ENCODE results near the gene TMUB2.

Gene TMUB2

DNA sequence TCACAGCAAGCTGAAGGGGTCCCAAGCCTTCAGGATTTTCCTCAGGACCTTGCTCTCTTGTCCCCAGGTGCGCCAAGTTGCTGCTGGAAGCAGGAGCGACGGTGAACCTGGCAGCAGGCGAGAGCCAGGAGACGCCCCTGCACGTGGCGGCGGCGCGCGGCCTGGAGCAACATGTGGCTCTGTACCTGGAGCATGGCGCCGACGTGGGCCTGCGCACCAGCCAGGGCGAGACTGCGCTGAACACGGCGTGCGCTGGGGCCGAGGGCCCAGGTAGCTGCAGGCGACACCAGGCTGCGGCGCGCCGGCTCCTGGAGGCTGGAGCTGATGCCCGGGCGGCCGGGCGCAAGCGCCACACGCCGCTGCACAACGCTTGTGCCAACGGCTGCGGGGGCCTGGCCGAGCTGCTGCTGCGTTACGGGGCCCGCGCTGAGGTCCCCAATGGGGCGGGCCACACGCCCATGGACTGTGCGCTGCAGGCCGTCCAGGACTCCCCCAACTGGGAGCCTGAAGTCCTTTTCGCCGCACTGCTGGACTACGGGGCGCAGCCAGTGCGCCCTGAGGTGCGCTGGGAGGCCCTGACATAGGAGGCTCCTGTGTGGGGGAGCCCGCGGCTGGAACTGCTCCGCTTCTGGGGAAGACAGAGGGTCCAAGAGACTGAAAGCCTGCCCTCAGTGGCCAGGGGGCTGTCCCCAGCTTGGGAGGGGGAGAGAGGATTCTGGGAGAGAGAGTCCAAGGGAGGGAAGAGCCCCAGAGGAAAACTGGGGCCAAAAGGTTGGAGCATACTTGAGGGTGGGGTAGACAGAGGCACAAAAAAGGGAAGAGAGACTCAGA is 9.9 kb upstream of the TMUB2 start:
- DNase-seq (ENCODE audit: low read depth in 2 of 2), result no peak

DNA sequence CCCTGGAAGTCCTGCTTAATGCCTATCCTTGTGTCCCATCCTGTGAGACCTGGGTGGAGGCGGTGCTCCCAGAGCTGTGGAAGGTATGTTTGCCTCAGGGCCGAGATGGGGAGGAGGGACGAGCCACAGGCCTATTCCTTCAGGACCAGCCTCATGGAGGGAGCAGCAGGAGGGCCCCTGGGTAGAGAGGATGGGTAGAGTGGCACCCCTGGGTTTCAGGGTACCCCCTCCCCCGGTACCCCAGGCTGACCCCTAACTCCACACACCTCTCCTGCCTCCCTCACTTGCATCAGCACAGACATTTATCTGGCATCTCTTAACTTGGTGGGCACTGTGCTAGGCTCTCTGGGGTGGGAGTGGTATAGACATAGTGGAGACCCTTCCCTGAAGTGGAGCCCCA is 9.1 kb upstream of the TMUB2 start:
- no peak for DNase-seq (ENCODE audit: low read depth in 2 of 2)

DNA sequence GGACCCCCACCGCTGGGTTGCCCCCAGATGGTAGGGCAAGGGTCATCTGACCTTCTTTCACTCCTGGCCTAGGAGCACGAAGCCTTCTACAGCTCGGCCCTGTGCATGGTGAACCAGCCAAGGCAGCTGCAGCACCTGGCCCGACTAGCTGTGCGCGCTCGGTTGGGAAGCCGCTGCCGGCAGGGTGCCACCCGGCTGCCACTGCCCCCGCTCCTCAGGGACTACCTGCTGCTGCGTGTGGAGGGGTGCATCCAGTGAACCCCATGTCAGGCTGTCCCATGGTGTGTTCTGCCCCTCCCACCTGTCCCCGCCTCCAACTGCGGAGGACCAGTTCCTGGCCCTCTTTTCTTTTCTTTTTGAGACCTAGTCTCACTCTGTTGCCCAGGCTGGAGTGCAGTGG is 8.6 kb upstream of the TMUB2 start:
- DNase-seq (ENCODE audit: low read depth in 2 of 2), result no peak

DNA sequence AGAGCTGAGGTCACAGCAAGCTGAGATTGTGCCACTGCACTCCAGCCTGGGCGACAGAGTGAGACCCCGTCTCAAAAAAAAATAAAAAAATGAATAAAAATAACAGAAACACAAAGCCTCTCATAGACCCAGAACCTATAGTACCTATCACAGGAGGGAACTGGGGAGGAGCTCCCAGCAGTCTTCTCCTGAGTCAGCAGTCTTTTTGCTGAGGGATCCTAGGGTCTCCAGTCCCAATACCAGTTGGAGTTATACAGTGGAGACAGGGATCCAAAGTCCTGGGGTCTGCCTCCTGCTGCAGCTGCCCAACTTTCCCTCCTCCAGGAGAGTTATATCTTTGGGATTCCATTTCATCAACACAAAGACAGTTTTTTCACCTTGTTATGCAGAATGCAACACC is 3.7 kb upstream of the TMUB2 start:
- no peak for DNase-seq (ENCODE audit: low read depth in 2 of 2)

DNA sequence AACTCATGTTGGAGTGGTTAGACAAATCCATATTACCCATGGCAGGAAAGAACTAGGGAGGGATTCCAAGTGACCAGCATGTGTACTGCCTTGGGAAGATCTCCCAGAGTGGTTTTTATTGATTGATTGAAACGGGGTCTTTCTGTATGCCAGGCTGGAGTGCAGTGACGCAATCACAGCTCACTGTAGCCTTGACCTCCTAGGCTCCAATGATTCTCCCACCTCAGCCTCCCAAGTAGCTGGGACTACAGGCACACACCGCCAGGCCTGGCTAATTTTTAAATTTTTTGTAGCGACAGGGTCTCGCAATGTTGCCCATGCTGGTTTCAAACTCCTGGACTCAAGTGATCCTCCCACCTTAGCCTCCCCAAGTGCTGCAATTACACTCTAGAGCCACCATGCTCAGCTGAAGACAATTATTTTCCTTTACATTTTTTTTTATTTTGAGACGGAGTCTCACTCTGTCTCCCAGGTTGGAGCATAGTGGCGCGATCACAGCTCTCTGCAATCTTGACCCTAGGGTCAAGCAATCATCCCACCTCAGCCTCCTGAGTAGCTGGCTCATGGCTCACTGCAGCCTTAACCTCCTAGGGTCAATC is 2.5 kb upstream of the TMUB2 start:
- DNase-seq (ENCODE audit: low read depth in 2 of 2), result no peak

DNA sequence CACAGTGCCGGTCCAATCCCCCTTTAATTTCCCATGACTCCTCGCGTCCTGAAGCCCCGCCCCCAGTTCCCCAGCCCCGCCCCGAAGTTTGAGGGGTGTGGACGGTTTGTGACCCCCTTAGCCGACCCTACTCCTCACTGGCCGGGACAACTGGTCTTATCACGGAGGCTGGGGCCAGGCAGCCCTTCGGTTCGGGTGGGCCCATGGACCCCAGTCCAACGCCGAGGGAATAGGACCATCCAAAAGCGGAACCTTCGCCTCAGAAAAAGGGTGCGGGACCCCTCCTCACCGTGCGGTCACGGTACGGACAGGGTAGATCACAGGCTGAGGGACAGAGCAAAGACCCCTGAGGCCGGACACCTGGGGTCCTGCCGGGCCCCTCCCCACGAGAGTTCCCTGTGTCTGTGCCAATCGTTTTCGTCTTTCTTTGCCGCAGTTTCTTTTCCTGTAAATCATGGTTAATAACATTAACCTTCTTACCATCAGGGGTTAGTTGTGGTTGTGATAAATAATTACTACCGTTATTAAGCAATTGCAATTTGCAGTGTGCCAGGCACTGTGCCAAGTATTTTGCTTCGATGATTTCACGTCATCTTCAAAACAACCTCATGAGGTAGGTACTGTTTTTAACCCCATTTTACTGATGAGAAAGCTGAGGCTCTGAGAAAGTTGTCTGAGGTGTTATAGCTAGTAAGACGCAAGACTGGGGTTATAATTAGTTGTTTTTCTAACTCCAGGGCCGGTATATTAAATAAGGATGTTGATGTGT is 543 bp downstream of the TMUB2 start:
- DNase-seq (ENCODE audit: low read depth in 2 of 2), result no peak

DNA sequence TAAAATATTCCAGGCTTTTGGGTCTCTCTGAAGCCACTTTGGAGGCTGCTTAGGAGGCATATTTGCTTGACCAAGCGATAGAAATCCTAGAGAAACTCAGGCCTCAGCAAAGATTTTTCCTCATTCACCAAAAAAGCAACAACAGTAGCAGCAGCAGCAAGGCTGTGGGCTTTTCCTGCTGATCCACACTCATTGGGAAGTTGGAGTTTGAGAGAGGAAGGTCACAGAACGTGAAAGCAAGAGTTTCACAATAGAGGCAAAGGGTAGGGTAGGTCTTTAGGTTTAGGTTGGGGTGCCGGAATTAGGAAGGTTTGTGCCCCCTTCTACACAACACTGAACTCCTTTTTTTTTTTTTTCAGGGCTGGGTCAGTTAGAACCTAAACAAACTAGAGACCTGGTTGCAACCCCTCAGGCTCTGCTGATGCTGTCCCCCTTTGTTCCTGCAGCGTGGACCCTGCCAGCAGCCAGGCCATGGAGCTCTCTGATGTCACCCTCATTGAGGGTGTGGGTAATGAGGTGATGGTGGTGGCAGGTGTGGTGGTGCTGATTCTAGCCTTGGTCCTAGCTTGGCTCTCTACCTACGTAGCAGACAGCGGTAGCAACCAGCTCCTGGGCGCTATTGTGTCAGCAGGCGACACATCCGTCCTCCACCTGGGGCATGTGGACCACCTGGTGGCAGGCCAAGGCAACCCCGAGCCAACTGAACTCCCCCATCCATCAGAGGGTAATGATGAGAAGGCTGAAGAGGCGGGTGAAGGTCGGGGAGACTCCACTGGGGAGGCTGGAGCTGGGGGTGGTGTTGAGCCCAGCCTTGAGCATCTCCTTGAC is 2.0 kb downstream of the TMUB2 start:
- DNase-seq (ENCODE audit: low read depth in 2 of 2), result no peak

DNA sequence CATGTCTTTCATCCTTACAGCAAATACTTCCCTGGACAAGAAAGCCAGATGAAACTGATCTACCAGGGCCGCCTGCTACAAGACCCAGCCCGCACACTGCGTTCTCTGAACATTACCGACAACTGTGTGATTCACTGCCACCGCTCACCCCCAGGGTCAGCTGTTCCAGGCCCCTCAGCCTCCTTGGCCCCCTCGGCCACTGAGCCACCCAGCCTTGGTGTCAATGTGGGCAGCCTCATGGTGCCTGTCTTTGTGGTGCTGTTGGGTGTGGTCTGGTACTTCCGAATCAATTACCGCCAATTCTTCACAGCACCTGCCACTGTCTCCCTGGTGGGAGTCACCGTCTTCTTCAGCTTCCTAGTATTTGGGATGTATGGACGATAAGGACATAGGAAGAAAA is 3.7 kb downstream of the TMUB2 start:
- no peak for DNase-seq (ENCODE audit: low read depth in 2 of 2)

DNA sequence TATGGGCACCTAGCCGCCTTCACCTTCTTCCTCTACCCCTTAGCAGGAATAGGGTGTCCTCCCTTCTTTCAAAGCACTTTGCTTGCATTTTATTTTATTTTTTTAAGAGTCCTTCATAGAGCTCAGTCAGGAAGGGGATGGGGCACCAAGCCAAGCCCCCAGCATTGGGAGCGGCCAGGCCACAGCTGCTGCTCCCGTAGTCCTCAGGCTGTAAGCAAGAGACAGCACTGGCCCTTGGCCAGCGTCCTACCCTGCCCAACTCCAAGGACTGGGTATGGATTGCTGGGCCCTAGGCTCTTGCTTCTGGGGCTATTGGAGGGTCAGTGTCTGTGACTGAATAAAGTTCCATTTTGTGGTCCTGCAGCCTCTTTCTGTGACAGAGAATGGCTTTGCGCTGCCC is 4.6 kb downstream of the TMUB2 start:
- DNase-seq (ENCODE audit: low read depth in 2 of 2), result no peak

DNA sequence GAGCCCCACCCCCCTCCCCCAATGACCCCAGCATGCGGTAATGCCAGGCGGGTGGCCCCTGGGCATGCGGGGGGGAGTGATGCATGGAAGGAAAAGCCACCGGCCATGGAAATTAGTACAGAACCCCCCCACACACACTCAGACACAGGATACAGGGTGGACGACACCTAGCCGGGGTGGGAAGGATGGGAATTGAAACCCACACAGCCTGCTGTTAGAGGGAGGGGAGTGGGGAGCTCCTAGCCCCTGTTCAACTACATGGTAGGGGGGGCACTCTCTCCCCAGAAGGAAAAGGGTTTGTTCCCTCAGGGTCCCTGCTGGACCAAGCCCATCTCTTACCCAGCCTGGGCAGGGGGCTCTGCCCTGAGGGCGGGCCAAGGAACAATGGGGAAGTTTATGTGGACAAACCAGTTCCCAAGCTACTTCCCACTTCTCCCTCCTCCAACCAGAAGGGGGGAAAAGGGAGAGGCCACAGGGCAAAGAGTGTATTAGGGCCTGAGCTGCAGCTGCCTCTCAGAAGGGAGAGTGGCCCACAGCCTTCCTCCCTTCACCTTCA is 5.2 kb downstream of the TMUB2 start:
- DNase-seq (ENCODE audit: low read depth in 2 of 2), result no peak

DNA sequence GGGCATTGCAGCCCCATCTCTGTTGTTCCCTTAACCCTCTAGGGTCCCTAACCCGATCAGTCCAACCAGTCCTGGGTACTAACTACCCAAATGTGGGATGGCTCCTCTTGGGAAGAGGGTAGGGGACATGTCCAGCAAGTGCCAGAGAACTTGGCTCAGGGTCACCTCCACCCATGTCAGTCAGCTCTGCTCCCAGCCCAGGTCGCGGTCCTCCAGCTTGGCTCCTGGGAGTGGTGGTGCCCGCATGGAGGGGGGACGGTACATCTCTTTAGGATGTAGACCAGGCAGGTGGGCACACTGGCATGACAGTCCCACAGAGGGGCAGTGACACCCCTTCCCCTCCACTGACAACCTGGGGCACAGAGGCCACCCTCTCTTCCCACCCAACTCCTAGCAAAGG is 6.0 kb downstream of the TMUB2 start:
- DNase-seq (ENCODE audit: low read depth in 2 of 2), result no peak

DNA sequence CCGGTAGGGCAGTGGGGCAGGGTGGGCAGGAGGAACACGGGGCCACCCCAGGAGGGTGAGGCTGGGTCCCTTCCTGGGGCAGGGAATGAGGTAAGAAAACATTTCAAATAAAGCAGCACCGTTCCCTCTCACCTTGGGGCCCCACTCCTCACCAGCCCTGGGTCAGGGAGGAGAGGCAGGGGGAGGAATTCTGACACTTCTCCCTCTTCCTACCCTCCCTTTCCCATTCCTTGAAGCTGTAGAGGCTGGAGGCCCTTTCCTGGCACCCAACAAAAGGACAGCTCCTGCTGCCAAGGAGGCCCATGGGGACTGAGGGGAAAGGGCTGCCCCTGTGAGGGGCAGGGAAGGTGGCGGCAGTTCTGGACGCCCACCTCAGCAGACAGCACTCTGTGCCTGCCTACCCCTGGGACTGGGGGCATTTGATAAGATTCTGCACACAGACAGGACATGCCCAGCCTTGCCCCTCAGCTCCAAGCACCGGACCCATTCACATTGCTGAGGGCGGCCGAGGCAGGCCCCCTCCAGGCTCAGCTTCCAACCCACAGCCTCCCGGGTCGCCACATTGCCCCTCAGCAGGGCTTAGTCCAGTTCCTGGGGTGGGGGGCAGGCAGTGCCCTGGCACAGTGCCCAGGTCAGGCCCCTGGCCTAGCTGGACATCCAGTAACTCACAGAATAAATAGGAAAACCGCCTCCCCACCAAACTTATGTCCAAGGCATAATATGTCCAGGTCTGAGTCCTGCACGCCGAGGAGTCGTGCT is 6.7 kb downstream of the TMUB2 start:
- no peak for DNase-seq (ENCODE audit: low read depth in 2 of 2)

DNA sequence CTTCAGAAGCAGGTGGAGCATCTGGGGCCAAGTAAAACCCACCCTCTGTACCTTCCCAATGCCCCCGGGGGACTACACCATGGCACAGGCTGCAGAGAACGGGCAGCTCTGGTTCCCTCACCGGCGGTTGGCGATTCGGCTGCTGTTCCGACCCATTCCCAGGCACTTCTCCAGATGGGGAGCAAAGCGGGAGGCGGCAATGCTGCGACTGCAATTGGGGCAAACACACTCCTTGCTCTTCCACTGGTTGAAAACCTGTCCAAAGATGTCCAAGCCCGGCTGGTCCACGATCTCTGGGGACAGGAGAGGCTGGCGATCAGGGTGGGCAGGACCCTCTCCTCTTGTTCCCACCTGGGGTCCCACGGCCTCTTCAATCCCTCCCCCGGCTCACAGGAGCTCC is 10.3 kb downstream of the TMUB2 start:
- no peak for DNase-seq (ENCODE audit: low read depth in 2 of 2)

DNA sequence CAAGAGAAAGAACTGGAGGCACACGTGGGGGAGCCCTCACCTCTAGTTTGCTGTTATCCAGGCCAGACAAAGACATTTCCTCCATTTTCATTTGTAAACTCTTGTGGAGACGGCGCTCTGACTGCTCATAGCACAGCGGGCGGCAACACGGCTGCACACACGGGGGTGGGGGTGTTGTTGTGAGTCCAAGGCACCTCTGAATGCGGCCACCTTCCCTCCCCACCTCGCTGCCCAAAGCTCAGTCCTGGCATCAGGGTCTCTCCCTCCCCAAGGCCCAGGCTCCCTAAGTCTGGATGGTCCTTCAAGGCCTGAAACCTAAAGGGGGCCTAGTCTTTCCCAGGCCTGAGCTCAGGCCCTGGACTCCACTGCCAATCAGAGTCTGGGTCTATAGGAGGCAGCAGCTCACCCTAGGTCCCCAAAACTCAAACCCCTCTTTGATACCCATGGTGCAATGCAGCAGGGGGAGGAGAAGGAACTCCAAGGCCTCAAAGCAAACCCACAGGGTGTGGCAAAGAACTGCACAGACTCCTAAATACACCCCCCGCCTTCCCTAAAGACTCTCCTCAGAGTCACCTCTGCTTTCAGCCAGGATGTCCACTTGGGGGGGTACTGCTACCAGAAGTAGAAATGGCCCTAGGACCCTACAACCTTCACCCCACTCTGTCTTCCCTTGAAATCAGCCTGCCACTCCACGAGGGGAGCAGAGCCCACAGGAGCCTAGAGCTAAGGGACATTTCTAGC is 11.4 kb downstream of the TMUB2 start:
- no peak for DNase-seq (ENCODE audit: low read depth in 2 of 2)

DNA sequence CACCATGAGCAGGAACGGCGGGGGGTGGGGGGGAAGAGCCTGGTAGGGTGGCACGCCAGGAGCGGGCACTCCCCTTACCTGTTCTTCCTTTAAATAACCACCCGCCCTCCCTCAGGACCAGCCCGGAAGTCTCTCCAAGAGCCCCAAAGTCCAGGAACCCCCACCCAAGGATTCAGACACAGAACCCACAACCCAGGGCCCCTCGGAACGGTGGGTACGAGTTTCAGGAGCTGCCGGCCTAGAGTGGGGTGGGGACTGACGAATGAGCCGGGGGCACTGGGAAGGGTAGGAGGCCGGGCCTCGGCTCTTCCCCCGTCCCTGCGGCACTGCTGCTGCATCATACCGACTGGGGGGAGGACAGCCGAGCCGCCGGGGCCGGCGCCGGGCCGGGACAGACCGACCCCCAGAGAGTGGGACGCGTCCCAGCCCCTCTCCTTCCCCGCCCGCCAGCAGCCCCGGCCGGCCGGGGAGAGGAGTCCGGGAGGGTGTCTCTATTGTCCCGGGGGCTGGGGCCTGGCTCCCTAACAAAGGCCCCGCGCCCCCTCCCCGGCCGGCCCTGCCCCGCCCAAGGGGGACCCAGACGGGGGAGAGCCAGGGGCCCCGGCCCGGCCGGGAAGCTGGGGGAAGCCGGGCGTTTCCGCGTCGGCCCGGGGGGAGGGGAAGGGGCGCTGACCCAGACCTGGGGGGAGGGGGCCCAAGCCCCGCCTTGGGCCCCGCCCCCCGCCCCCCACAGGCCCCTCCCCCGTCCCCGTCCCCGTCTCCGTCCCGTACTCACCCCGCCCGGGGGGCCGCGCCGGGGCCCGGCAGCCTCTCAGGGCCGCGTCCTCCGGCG is 12.2 kb downstream of the TMUB2 start:
- peak in 1 of 2 experiments; percentile 33 for DNase-seq (ENCODE audit: low read depth in 2 of 2)

DNA sequence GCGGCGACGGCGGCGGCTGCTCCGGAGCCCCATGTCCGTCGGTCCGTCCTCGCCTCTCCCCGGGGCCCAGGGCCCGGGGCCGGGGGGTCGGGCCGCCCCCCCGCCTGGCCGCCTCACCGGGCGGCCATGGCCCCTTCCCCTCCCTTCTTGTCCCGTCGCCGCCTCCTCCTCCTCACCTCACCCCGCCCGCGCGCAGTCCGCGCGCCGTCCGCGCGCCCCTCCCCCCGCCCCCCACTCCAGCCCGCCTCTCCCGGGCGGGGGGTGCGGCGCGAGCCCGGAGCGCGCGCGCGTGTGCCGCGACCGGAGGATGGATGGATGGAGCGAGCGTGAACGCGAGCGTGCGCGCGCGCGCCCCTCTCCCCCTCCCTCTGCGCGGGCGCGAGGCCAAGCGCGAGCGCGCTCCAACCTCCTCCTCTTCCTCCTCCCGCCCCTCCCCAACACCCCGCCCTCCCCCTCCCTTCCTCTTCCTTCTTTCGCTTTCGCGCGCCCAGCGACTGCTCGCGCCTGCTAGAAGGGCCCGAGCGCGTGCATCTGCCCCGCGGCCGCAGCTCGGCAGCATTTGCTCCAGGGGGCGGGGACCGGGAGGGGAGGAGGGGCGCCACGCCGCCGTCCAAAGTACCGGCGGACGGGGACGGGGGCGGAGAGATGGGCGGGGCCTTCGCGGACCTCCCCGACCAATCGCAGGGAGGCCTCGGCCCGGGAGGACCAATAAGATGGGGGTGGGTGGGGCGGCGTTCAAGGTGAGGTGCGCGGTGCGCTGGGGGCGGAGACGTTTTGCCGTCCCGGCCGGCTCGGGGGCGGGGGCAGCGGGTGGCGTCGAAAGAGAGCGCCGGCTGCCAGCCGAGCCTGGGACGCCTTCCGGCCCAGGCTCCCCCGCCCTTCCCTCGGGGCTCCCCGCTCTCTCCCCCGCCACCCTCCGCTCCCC is 13.0 kb downstream of the TMUB2 start, which contains the start of gene ATXN7L3:
Gene ATXN7L3, minus strand, starts transcription at position 332 of the 925 bp plus-strand sequence. CDS start 1,814 bp downstream, outside the sequence.
- peak; percentile 99 to 100 for DNase-seq (ENCODE audit: low read depth in 2 of 2)

DNA sequence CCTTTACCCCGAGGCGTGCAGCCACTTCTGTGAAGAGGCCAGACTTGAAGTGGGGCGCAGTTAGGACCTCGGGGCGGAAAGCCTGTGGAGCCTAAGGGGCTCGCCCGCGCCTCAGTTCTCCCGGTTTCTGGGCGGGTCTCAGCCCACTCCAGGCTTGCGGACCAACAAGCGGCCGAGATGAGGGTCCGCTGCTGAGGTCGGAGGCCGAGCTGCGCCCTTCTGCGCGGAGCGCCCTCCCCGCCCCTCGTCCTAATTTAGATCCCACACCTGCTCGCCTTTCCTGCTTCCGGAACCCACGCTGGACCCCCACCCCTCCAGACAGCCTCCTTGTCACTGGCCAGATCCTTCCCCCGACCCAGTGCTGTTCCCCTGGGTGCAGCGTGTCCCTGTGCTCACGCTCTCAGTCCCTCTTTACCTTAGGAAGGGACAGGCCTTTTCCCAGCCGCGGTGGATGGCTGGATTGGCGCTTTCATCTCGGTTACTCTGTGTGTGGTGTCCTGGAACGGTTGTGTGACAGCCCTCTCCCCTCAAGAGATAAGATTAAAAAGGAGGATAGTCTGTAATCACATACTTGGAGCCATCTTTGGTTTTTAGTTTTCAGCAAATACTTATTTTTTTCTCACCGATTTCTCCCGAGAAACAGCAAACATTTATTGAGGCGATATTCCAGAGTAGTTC is 13.8 kb downstream of the TMUB2 start:
- DNase-seq (ENCODE audit: low read depth in 2 of 2), result no peak

All from stimulated activated CD4-positive, alpha-beta T cell treated with anti-CD3 and anti-CD28 coated beads, Interleukin-12 subunit alpha, Interleukin-12 subunit beta, amount 100 ng/mL, for 24 hours (primary cell).